ENCODE results near the gene AIP.

The AIP gene

GRCh38 chr11:67494371-67495233, 11.8 kb downstream of the AIP start:
- no peak for DNase-seq

GRCh38 chr11:67495234-67496005, 12.6 kb downstream of the AIP start:
- DNase-seq, result no peak

GRCh38 chr11:67496113-67496512, 13.3 kb downstream of the AIP start:
- DNase-seq, result no peak

GRCh38 chr11:67497656-67498291, 14.9 kb downstream of the AIP start:
- DNase-seq, result no peak

- DNase-seq, result no peak
These were observed 15.7 kb downstream of the AIP start for GRCh38 chr11:67498544-67498972.

- no peak for DNase-seq
These were observed 17.1 kb downstream of the AIP start for GRCh38 chr11:67499808-67500483.

GRCh38 chr11:67500484-67500821, 17.6 kb downstream of the AIP start:
- no peak for DNase-seq

- no peak for DNase-seq
These were observed 18.2 kb downstream of the AIP start for GRCh38 chr11:67500831-67501715.

- no peak for DNase-seq
These were observed 19.0 kb downstream of the AIP start for GRCh38 chr11:67501854-67502253.

GRCh38 chr11:67502328-67502979, 19.6 kb downstream of the AIP start:
- DNase-seq, result no peak

GRCh38 chr11:67503119-67504004, 20.5 kb downstream of the AIP start:
- no peak for DNase-seq

- DNase-seq, result peak; percentile 44
These were observed 21.5 kb downstream of the AIP start for GRCh38 chr11:67504005-67504949.

- peak; percentile 89 for DNase-seq
These were observed 22.2 kb downstream of the AIP start, which contains the start of gene PITPNM1 for GRCh38 chr11:67504950-67505581. PITPNM1 (minus strand) TSS chr11:67505363; CDS start chr11:67504180, 1,183 bp downstream.

GRCh38 chr11:67505605-67506396, 23.0 kb downstream of the AIP start:
- DNase-seq, result peak; percentile 96

GRCh38 chr11:67506426-67507051, 23.7 kb downstream of the AIP start:
- DNase-seq, result no peak

- no peak for DNase-seq
These were observed 24.5 kb downstream of the AIP start for GRCh38 chr11:67507242-67507863.

Data from activated CD4-positive, alpha-beta T cell treated with anti-CD3 and anti-CD28 coated beads, Interleukin-10, Interleukin-2, amounts not matched to agents 100 ng/mL and 50 ng/mL, durations not matched to agents 16 hours and 8 hours (primary cell).